Uterus (tissue), 4 donors: Measurements from ENCODE around the gene FYN. TPM values are rescaled to one million over a fixed set of nuclear protein-coding genes. Genes with fewer than 3 reads are reported as not detected.

ENCODE experiments used
- DNase-seq, 2 donors: peaks; one replicate each; pipeline ENCODE4 v3.0.0-alpha.2; 2019 to 2020
- H3K27ac ChIP-seq, 2 donors: fragments of 200-600 bp; sonication (generic); 1 replicate in 1 of 2; 2 replicates in 1 of 2; pipeline ENCODE4 v1.5.1; 2016 to 2018
- H3K27me3 ChIP-seq, 2 donors: fragments of 200-600 bp; sonication (generic); one replicate each; pipeline ENCODE4 v1.5.1; 2018 to 2019; ENCODE audit warnings: control low read depth in 1 of 2
- H3K36me3 ChIP-seq, 2 donors: fragments of 200-600 bp; sonication (generic); one replicate each; pipeline ENCODE4 v1.5.1; 2019; ENCODE audit warnings: control low read depth in 1 of 2
- H3K4me1 ChIP-seq, 2 donors: fragments of 200-600 bp; sonication (generic); one replicate each; pipeline ENCODE4 v1.5.1; 2018 to 2019; ENCODE audit warnings: control low read depth in 1 of 2
- H3K4me3 ChIP-seq, 2 donors: fragments of 200-600 bp; sonication (generic); 1 replicate in 1 of 2; 2 replicates in 1 of 2; pipeline ENCODE4 v1.5.1; 2018 to 2019; ENCODE audit warnings: mild to moderate bottlenecking in 1 of 2
- H3K9me3 ChIP-seq, 2 donors: fragments of 200-600 bp; sonication (generic); one replicate each; pipeline ENCODE4 v1.5.1; 2019; ENCODE audit warnings: control low read depth in 1 of 2
- CTCF ChIP-seq, 4 experiments: fragments of 200-600 bp in 2 of 4; fragments of 450-650 bp in 2 of 4; sonication (generic) in 2 of 4; IDR thresholded peaks; one replicate each; pipeline ENCODE4 v1.5.1; 2016 to 2019; ENCODE audit warnings: antibody characterized with exemption in 4 of 4, mild to moderate bottlenecking in 2 of 4, moderate library complexity in 1 of 4
- POLR2A ChIP-seq, 2 donors: fragments of 450-650 bp; IDR thresholded peaks; one replicate each; pipeline ENCODE4 v1.6.1; 2016; ENCODE audit warnings: antibody characterized with exemption in 2 of 2, mild to moderate bottlenecking in 1 of 2, moderate library complexity in 1 of 2
- intact Hi-C: fragments of 100-400 bp; cut with DNase I; formaldehyde crosslinking; loops from one replicate; pipeline ENCODE4 v1.15.1; 2023; ENCODE audit warnings: low total_unique reads
- total RNA-seq, 4 donors: library from RNA; depleted of rRNA in 3 of 4; stranded (reverse); fragments of >200 nt in 3 of 4; gene quantifications; one replicate each; pipeline versions ENCODE4 v1.1.0 to v1.2.4, GENCODE V29; 2014 to 2023
- donor health status: DM: yes; HTN: yes; CAD: no.

Gene FYN
- total RNA-seq, 4 donors from 2014 or later, result 50.7 to 208 (median 135) TPM

GRCh38 chr6:111759836-111760785, 113.1 kb downstream of the FYN start:
- DNase-seq, result peak in 1 of 2 donors; percentile 57
- Histone ChIP-seq H3K4me1 (peaks cover 4 to 5% of the 10 kb centered on the region in 2 donors), H3K4me3 (peak overlapping the region in 1 of 2 donors; percentile 6), H3K36me3 (no peaks in the 10 kb centered on the region), H3K27ac (peak overlapping the region; percentile 53 to 80), H3K9me3 (no peaks in the 10 kb centered on the region), H3K27me3 (no peaks in the 10 kb centered on the region)
- TF ChIP-seq CTCF (IDR thresholded peaks at IDR 0.05) (no peak), POLR2A (IDR thresholded peaks at IDR 0.05) (no peak)
- intact Hi-C loops, result no loop called here

GRCh38 chr6:111759331-111759835, 113.9 kb downstream of the FYN start:
- Histone ChIP-seq H3K27ac (peak overlapping the region; percentile 53 to 80), H3K4me1 (peaks cover 4 to 5% of the 10 kb centered on the region in 2 donors), H3K4me3 (no peak overlapping the region), H3K27me3 (no peaks in the 10 kb centered on the region), H3K36me3 (no peaks in the 10 kb centered on the region), H3K9me3 (no peaks in the 10 kb centered on the region)
- intact Hi-C loops, result no loop called here
- no peak for TF ChIP-seq POLR2A (IDR thresholded peaks at IDR 0.05)
- TF ChIP-seq CTCF (IDR thresholded peaks at IDR 0.05), result no peak
- DNase-seq, result no peak

- H3K36me3 ChIP-seq, result no peaks in the 10 kb centered on the region
- H3K4me1 ChIP-seq, result peaks cover 4 to 5% of the 10 kb centered on the region in 2 donors
- H3K27ac ChIP-seq, result peak overlapping the region; percentile 53 to 80
- H3K4me3 ChIP-seq, result no peak overlapping the region
- intact Hi-C loops, result no loop called here
- no peaks in the 10 kb centered on the region for H3K27me3 ChIP-seq
- TF ChIP-seq CTCF (IDR thresholded peaks at IDR 0.05) (no peak), POLR2A (IDR thresholded peaks at IDR 0.05) (no peak)
- no peaks in the 10 kb centered on the region for H3K9me3 ChIP-seq
- no peak for DNase-seq
Observed at GRCh38 chr6:111758608-111759329, 114.5 kb downstream of the FYN start.

GRCh38 chr6:111757342-111757741, 115.9 kb downstream of the FYN start:
- H3K36me3 ChIP-seq, result no peaks in the 10 kb centered on the region
- TF ChIP-seq POLR2A (IDR thresholded peaks at IDR 0.05) (peak in 1 of 2 donors; percentile 9), CTCF (IDR thresholded peaks at IDR 0.05) (no peak)
- peak overlapping the region; percentile 21 to 65 for H3K27ac ChIP-seq
- no peaks in the 10 kb centered on the region for H3K27me3 ChIP-seq
- H3K4me3 ChIP-seq, result no peak overlapping the region
- H3K4me1 ChIP-seq, result peaks cover 0 to 4% of the 10 kb centered on the region in 2 donors
- intact Hi-C loops, result no loop called here
- no peak for DNase-seq
- no peaks in the 10 kb centered on the region for H3K9me3 ChIP-seq
